ENCODE measurements around the gene COL18A1.

Gene COL18A1

DNA sequence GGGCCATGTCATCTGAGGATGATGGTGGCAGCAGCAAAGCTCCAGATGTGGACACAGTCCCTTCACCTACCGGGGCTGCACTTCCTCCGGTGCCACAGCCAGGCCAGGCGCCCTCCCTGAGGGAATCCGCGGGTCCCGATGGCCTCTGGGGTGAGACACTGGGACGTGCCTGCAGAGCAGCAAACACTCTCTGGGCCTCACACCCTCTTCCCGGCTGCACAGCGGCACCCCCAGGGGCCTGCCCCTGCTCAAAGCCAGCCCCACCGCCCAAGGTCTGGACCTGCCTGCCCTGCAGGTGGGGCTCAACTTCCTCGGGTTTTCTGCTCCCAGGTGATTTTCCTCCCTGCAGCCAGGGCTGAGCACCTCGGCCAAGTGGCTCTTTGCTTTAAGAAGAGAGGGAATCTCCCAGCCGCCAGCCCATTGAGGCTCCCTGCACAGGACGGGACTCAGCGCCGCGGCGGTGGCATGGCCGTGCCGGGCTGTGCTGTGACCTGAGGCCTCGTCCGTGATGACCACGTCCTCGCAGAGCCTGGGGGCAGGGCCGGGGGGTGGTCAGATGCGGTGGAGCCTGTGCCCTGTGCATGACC is 21.3 kb upstream of the COL18A1 start:
- DNase-seq: no peak

DNA sequence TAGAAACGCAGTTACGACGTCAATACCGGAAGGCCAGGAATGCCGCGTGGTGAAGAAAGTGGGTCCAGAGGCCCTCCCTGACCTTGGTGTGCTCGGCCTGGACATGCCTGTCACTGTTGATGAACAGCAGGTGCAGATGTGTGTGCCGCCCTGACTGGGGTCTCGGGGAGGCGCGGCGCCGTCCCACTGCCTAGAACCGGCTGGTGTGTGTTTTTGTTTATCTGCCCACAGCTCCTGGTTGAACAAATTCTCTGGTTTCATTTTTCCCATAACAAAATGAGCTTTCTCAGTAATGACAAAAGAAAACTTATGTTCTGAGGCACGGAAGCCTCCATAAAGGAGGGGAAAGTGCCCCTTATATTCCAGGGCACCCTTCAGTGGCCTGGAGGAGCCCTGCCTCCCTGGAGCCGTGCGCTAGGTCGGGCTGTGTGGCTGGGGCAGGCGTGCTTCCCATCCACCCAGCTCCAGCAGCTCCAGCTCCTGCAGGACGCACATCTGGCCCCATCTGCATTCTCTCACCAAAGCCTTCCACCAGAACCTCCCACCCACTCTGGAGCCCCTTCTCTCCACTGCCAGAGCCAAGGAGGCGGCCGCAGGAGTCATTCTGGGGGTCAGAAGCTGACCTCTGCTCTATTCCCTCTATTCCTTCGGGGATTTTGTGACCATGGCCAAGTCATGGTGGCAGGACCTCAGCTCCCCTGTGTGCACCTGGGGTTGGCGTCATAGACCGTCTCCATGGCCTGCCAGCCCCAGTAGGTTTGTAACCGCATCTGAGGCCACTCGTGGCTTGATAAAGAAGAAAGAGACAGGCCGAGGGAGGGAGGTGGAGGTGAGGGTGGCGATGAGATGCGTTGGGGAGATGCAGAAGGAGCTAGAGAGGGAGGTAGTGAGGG is 20.1 kb upstream of the COL18A1 start:
- no peak for DNase-seq

DNA sequence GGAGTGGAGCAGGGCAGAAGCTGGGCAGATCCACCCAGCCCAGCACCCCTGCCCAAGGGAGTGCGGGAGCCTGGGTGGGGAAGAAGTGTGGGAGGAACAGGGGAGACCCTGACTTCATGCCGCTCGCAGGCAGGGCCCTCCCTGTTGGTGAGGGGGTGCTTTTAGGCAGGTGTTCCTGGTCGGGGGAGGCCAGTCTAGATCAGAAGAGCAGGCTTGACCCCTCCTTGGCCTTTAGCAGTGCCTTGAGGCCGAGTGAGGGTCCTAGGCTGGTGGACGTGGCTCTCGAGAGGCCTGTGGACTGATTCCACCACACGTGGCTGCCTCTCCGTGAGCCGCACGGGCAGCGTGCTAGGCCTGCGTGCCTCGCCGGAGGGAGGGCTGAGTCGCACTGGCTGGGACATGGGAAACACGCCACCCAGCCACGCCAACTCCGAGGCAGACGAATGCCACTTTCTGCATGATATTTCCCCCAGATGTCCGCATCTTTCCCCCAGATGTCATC is 19.4 kb upstream of the COL18A1 start:
- DNase-seq: no peak

DNA sequence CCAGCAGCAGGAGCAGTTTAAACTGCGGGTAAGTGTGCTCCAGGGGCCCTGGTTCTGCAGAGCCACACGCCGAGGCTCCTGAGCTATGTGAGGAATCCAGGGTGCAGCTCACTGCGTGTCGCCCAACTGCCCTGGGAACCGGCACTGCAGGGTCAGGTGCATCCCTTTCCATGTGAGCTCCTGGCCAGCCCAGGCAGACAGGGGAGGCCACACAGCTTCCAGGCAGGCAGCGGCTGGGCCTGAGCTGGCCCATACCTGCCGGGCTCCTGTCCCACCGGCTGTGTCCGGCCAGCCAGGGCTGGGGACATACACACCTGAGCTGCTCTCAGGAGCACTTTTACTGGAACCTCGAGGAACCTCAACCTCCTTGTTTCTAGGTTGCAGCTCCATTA is 18.6 kb upstream of the COL18A1 start:
- no peak for DNase-seq

DNA sequence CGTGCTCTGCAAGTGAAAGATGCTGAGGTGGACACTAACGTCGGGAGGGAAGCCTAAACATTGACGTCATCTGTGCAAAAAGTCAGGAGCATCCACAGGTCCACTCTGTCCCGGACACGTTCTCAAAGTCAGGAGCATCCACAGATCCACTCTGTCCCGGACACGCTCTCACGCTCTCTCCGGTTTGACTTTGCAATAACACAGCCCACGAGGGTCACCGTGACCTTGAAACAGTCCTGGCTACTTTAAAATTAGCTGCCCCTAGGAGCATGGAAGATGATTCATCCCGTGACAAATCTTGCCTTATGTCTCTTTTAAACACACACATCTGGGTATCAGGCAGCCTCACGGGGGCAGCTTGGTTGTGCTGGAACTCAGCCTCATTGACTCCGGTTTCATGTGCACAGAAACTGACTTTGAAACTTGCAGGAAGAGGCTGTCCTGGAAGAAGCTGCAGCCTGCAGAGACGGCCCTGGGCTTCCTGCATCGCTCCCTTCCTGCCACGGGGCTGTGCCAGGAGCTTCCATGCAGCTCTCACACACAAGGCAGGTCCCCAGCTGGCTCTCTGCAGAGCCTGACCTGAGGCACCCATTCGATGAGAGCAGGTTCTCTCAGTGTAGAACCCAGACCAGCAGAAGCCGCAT is 18.1 kb upstream of the COL18A1 start:
- DNase-seq: no peak

DNA sequence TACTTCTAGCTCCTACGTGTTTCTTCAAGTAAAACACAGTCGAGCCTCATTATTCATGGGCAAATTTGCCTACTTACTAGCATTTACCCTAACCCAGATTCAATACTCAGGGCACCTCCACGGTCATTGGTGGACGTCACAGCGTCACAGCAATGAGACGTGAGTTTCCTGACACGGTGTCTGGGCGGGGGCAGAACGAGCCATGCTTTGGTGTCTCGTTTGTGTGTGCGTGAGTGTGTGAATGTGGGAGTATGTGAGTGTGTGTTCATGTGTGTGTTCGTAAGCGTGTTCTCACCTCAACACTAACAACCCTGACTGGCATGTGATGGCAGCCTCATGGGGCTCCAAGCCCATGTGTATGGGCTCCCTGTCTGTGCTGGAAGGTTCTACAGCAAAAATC is 17.5 kb upstream of the COL18A1 start:
- DNase-seq: no peak

DNA sequence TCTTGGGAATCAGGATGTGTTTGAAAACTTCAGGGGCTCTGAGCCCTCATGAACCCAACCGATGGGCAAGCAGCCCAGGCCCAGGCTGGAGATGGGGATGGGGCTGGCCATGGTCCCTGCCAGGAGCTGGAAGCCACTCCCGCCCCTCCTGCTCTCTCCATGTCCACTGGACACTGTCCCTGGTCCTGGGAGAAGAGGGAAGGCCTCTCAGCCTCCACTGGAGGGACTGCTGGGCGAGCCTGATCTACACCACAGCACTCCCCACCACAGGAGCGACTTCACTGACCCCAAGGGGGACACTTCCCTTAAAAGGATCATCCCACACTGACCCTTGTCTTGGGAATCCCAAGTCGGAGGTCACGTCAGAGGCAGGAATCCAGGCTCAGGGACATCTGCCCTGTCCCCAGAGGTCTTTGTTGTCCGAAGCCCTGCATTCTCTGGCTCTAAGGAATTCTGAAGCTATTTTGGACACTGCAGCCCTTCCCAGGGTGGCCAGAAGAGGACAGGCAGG is 16.9 kb upstream of the COL18A1 start:
- DNase-seq: no peak

DNA sequence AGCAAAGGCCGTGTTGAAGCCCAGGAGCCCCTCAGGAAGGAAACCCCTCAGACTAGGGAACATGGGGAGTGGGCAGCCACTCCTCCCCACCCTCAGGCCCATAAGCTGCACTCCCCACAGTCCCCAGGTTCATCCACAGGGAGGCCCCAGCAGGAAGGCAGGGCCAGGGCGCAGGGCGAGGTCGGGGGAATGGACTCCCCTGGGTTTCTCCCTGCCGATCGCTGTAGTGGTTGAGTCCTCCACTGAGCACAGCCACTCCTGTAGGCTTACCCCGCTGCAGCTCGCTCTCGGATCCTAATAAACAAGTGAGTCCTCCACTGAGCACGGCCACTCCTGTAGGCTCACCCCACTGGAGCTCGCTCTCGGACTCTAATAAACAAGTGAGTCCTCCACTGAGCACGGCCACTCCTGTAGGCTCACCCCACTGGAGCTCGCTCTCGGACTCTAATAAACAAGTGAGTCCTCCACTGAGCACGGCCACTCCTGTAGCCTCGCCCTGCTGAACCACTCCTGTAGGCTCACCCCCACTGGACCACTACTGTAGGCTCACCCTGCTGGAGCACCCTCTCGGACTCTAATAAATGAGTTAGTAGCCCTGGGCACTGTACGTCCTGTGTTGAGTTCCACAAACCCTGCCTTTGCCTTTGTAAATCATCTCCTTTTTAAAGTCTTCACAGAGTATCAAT is 16.2 kb upstream of the COL18A1 start:
- DNase-seq: no peak

DNA sequence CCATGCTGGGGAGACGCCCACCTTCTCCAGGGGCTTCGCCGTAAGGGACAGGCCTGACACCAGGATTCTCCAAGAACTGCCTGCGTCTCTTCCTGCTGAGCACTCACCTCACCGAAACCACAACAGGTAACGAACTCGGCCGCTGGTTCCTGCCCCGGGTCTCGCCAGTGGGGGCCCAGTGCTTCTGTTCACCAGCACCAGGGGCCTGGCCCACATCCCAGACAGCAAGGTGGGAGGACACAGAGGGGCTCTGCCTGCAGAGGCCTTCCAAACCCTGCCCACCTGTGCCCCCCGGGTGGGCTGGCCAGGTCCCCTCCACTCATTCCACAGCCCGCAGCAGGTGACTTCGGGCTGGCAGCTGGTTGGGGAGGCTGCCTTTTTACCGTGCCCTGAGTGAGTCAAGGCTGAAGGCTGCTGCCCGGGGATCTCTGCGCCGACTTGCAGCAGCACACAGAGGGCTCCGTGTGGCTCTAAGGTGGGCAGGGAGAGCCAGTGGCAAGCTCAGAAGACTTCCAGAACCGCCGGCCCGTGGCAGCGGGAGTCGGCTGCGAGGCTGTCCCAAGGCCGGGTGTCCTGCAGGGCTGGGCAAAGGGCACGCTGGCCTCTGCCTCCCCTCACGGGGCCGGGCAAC is 14.7 kb upstream of the COL18A1 start:
- DNase-seq: no peak

DNA sequence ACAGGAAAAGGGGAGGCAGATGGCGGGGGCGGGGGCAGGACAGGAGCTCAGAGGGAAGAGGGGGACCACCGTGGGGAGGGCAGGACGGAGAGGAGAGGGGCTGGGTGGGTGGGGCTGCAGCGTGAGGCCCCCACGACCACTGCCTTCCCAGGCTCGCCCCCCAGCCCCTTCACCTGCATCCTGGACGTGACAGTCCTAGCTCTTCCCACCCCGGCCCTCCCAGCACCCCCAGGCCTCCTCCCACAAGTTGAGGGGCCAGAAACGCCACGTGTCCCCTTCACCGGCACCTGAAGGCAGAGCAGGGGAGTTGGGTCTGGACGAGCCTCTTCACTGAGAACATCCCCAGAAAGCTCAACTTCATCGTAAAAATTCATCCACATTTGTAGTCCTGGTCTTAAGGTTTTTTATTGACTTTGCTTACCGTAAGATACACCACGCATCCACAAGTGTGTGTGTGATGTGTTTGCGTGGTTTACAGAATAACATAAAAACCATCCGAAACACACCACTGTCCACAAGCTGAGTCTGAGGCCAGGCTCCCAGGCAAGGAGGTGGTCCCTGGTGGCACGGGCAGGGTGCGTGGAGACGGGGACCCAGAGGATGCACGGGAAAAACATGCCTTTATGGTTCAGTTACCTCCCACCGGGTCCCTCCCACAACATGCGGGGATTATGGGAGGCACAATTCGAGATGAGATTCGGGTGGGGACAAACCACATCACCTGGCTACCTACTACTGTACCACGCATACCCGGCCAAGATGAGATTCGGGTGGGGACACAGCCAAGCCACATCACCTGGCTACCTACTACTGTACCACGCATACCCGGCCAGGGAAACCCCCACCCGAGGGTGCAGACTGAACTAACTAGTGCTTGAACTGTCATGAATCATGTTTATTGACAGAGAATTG is 13.9 kb upstream of the COL18A1 start:
- no peak for DNase-seq

DNA sequence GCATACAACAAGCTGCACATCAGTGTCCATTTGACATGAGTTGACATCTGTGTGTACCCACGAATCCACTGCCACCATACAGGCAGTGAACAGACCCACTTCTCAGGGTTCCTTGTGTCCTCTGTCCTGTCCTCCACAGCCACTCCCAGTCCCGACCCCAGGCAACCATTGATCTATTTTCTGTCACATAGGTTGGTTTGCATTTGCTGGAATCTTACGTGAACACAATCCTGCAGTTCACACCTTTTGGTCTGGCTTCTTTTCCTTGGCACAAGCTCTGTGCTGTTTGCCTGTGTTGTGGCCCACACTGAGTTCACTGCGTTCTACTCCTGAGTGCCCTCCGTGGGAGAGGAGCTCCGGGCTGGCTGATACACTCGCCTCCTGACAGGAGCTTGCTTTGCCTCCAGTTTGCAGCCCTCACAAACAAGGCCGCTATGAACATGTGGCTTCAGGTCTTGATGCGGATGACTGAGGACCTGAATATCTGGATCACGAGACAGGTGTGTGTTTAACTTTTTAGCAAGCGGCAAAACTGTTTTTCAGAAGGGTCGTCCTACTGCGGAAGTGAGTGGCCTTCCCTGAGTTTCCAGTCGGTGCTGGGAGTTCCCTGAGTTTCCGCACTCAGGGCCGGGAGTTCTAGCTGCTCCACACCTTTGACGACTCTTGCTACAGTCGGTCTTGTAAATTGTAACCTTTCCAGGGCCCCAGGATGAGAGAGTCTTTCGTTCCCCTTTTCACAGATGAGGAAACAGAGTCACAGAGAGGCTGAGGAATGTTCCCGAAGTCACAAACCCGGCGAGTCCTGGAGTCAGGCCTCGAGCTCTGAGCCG is 13.0 kb upstream of the COL18A1 start:
- DNase-seq: no peak

DNA sequence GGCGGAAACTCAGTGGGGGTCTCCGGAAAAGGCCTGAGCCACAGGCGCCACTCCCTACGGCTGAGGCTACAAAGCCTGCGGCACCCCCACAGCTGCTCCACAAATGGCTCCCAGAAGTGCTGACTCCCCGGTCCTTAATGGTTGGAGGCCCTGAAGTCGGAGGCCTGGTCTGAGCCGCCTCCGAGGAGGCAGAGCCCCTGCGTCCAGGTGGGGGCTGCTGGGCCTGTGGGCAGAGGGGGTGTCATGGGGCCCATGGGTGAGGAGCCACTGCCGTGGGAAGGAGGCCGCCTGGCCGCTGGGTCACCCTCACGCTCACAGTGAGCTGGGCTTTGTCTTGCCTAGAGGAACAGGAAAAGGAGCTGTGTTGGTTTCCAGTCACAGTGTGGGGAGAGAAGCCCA is 12.4 kb upstream of the COL18A1 start:
- DNase-seq: no peak

DNA sequence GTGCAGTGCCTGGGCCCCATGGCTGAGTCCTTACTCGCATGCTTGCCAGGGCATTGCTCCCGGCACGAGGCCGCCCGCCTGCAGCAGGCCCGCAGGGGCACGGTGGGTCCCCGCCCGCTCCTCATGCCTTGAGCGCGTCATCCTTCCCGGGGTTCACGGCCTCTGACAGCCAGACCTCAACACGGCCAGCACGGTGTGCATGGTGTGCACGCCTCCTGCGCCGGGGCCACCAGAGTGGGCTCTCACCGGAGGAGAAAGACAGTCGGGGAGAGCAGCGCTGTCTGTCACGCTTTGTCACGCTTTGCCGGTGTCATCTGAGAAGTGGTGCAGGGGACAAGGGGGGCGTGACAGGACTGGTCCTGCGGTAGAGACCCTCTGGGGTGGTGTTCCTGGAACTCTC is 11.9 kb upstream of the COL18A1 start:
- no peak for DNase-seq

DNA sequence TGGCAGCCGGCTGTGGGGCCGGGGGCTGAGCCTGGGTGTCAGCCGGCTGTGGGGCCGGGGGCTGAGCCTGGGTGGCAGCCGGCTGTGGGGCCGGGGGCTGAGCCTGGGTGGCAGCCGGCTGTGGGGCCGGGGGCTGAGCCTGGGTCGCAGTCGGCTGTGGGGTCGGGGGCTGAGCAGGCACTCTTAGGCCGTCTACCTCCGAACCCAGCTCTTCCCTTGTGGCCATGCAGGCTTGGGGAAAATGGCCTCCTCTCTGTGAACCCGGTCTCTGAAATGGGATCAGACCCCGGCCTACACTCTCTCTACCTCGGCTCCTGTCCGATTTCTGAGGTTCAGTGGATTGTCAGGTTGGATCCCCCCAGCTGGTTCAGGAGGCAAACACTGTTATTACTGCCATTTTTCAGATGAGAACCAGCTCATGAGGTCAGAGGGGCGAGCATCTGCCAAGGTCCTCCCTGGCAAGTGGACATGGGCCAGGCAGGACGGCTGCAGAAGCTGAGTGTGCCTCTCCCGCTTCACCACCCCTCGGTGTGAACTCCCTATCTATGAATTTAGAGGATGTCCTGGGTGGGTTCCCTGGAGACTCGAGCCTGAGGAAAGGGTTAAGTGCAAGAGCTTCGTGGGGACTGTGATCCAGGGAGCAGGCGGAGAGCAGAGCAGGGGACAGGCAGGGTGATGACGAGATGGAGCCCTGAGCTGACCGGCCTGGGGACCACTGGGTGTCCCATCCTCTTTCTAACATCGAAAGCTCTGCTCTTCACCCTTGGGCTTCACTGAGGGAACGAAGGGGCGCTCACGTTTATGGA is 10.9 kb upstream of the COL18A1 start:
- no peak for DNase-seq

DNA sequence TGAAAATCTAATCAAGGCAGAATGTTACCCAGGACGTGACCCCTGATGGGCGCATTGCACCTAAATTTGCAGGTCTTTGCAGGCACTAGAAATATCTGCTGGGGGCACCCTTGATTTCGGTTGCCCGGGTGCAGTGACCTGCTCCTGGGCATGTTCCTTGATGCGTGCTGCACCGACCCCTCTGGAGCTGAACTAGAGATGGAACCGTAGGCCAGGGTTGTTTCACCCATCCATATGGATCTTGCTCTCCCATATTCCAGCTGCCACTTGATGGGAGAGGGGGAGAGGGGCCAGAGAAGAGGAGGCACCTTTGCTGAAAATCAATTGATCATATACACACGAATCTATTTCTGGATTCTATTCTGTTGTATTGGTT is 8.4 kb upstream of the COL18A1 start:
- DNase-seq: no peak

DNA sequence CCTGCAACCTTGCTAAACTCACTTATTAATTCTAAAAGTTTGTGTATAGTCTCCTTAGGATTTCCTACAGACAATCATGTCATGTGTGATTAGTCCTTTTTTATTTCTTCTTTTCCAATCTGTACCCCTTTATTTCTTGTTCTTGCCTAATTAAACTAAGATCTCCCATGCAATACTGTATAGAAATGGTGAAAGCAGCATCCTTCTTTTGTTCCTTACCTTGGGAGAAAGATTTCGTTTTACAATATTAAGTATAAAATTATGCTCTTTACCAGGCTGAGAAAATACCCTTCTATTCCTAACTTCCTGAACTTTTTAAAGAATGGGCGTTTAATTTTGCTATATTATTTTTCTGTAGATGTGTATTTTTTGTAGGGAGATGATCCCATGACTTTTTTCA is 7.6 kb upstream of the COL18A1 start:
- no peak for DNase-seq

DNA sequence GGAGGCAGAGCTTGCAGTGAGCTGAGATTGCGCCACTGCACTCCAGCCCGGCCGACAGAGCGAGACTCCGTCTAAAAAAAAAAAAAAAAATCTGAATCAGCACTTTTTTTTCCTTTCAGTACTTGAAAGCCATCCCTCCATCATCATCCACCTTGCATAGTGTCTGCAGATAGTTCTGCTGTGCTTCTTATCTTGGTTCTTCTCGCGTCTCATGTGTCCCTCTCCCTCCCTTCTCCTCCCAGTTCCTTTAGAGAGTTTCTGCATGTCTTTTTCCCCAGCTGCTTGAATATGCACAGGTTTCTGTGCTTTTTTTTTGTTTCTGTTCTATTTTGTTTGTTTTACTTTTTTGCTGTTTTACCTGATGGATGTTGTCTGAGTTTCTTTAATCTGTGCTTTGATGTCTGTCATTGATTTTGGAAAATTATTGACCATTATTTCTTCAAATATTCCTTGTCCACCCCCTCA is 3.9 kb upstream of the COL18A1 start:
- no peak for DNase-seq

DNA sequence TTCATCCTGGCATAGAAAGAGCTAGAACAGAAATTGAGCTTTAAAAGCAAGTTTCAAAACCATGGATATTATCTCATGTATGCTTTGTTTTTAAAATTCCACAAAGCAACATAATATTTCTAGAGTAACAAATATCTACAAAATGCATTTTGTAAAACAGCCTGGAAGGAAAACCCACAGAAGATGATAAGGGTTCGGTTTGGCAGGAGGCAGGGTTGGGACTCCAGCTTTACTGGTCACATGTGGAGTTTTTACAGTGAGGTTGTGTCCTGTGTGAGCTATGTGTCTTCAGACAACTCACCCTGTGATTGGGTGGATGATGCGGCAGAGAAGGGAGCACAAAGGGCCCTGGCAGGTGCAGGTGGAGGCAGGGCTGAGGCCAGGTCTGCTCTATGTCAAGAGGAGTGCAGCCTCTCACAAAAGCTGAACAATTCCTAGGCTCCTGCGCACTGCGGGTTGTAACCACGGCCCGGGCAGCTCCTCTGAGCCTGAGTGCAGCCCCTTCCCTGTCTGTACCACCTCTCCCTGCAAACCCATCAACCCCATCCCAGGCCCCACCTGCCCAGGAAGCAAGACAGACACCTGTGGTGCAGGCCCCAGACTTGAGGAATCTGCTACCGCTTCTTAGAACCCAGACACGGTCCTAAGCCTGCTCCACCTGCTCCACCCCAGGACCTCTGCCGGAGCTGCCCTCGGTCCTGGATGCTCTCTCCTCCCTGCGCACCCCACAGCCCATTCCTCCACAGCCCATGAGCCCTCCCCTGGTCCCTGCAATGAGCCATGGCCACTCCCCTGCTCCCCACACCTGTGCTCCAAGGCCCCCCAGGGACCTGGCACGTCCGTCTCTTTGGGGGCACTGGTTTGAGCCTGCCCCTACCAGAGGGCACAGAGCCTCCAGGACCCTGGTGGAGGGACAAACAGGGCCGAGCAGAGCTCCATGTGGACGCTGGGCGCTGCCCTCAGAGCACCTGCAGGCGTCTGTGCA is 2.8 kb upstream of the COL18A1 start:
- DNase-seq: no peak

Data from stimulated activated CD4-positive, alpha-beta T cell treated with anti-CD3 and anti-CD28 coated beads, Interleukin-12 subunit alpha, Interleukin-12 subunit beta, amount 100 ng/mL, for 4 hours (primary cell).